Measurements from ENCODE around the gene KRT31. TPM values are rescaled to one million over a fixed set of nuclear protein-coding genes. Genes with fewer than 3 reads are reported as not detected.

The KRT31 gene
- total RNA-seq, 1 experiment from 2014 or later: not detected

GRCh38 chr17:41444186-41444585 is 46.8 kb upstream of the KRT31 start:
- H3K27me3 Mint-ChIP-seq (ENCODE audit: insufficient read depth, unreplicated experiment): no peaks in the 10 kb centered on the region
- no TSS peak for BruUV-seq (replicated peaks)
- Histone ChIP-seq H3K36me3 (ENCODE audit: control insufficient read depth, insufficient read depth, low read length) (no peaks in the 10 kb centered on the region), H3K27me3 (replicated peaks; ENCODE audit: control insufficient read depth, insufficient read depth, low read length) (no peaks in the 10 kb centered on the region), H3K9me3 (no peaks in the 10 kb centered on the region; the same call in 1 of the 2 replicates), H3K4me3 (ENCODE audit: low read depth, low read length) (no peak overlapping the region), H3K4me1 (no peaks in the 10 kb centered on the region)
- no peak for DNase-seq
- no peaks in the 10 kb centered on the region for H3K36me3 Mint-ChIP-seq (ENCODE audit: insufficient read depth, unreplicated experiment)
- H3K27ac Mint-ChIP-seq (ENCODE audit: unreplicated experiment): no peak overlapping the region
- no peaks in the 10 kb centered on the region for H3K9me3 Mint-ChIP-seq (ENCODE audit: unreplicated experiment)
- H3K4me1 Mint-ChIP-seq (ENCODE audit: low read depth, unreplicated experiment): no peaks in the 10 kb centered on the region
- ChIA-PET CTCF (interaction anchor here (1.2 kb wide), 1 partner anchor 204 kb away, joined by 3 read pairs; no protein-coding TSS in a partner anchor), POLR2A (no interaction called here)
- TF ChIP-seq, protein P1, sequence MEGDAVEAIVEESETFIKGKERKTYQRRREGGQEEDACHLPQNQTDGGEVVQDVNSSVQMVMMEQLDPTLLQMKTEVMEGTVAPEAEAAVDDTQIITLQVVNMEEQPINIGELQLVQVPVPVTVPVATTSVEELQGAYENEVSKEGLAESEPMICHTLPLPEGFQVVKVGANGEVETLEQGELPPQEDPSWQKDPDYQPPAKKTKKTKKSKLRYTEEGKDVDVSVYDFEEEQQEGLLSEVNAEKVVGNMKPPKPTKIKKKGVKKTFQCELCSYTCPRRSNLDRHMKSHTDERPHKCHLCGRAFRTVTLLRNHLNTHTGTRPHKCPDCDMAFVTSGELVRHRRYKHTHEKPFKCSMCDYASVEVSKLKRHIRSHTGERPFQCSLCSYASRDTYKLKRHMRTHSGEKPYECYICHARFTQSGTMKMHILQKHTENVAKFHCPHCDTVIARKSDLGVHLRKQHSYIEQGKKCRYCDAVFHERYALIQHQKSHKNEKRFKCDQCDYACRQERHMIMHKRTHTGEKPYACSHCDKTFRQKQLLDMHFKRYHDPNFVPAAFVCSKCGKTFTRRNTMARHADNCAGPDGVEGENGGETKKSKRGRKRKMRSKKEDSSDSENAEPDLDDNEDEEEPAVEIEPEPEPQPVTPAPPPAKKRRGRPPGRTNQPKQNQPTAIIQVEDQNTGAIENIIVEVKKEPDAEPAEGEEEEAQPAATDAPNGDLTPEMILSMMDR (IDR thresholded peaks at IDR 0.05; ENCODE audit: insufficient read depth in 1 of 2, low read depth in 1 of 2, low read length in 1 of 2, severe bottlenecking in 1 of 2, unreplicated experiment in 1 of 2): no peak
- intact Hi-C loops (cut with micrococcal nuclease; ENCODE audit: unreplicated experiment): no loop called here
- no peak overlapping the region for H3K4me3 Mint-ChIP-seq (ENCODE audit: unreplicated experiment)

- H3K9me3 ChIP-seq: no peaks in the 10 kb centered on the region; the same call in 1 of the 2 replicates
- CTCF ChIA-PET: no interaction called here
- POLR2A ChIA-PET: no interaction called here
- Mint-ChIP-seq H3K9me3 (ENCODE audit: unreplicated experiment) (no peaks in the 10 kb centered on the region), H3K27ac (ENCODE audit: unreplicated experiment) (no peak overlapping the region), H3K36me3 (ENCODE audit: insufficient read depth, unreplicated experiment) (no peaks in the 10 kb centered on the region), H3K27me3 (ENCODE audit: insufficient read depth, unreplicated experiment) (no peaks in the 10 kb centered on the region), H3K4me3 (ENCODE audit: unreplicated experiment) (no peak overlapping the region), H3K4me1 (ENCODE audit: low read depth, unreplicated experiment) (no peaks in the 10 kb centered on the region)
- no peaks in the 10 kb centered on the region for H3K4me1 ChIP-seq
- DNase-seq: no peak
- BruUV-seq (replicated peaks): no TSS peak
- H3K27me3 ChIP-seq (replicated peaks; ENCODE audit: control insufficient read depth, insufficient read depth, low read length): no peaks in the 10 kb centered on the region
- H3K36me3 ChIP-seq (ENCODE audit: control insufficient read depth, insufficient read depth, low read length): no peaks in the 10 kb centered on the region
- intact Hi-C loops (cut with micrococcal nuclease; ENCODE audit: unreplicated experiment): no loop called here
- H3K4me3 ChIP-seq (ENCODE audit: low read depth, low read length): no peak overlapping the region
- TF ChIP-seq, protein P1 (IDR thresholded peaks at IDR 0.05; ENCODE audit: insufficient read depth in 1 of 2, low read depth in 1 of 2, low read length in 1 of 2, severe bottlenecking in 1 of 2, unreplicated experiment in 1 of 2): no peak
These were observed 45.3 kb upstream of the KRT31 start for GRCh38 chr17:41442739-41443138.

GRCh38 chr17:41440531-41441033 is 43.2 kb upstream of the KRT31 start, which contains the start of gene KRT38:
Gene KRT38, minus strand, starts transcription at chr17:41440983. Its CDS starts 62 bp downstream, at chr17:41440921.
- POLR2A ChIA-PET: no interaction called here
- no peaks in the 10 kb centered on the region for H3K9me3 Mint-ChIP-seq (ENCODE audit: unreplicated experiment)

More at GRCh38 chr17:41440531-41441033, 43.2 kb upstream of the KRT31 start, which contains the start of gene KRT38:
- H3K4me1 ChIP-seq: no peaks in the 10 kb centered on the region
- Mint-ChIP-seq H3K36me3 (ENCODE audit: insufficient read depth, unreplicated experiment) (no peaks in the 10 kb centered on the region), H3K4me1 (ENCODE audit: low read depth, unreplicated experiment) (no peaks in the 10 kb centered on the region), H3K27me3 (ENCODE audit: insufficient read depth, unreplicated experiment) (peaks cover 3% of the 10 kb centered on the region), H3K27ac (ENCODE audit: unreplicated experiment) (no peak within 1 kb of the TSS), H3K4me3 (ENCODE audit: unreplicated experiment) (no peak within 1 kb of the TSS)
- TF ChIP-seq, protein P1 (IDR thresholded peaks at IDR 0.05; ENCODE audit: insufficient read depth in 1 of 2, low read depth in 1 of 2, low read length in 1 of 2, severe bottlenecking in 1 of 2, unreplicated experiment in 1 of 2): no peak
- no TSS peak for BruUV-seq (replicated peaks)
- no peaks in the 10 kb centered on the region; the same call in 1 of the 2 replicates for H3K9me3 ChIP-seq
- intact Hi-C loops (cut with micrococcal nuclease; ENCODE audit: unreplicated experiment): no loop called here
- no peaks in the 10 kb centered on the region for H3K36me3 ChIP-seq (ENCODE audit: control insufficient read depth, insufficient read depth, low read length)
- CTCF ChIA-PET: no interaction called here
- no peak within 1 kb of the TSS for H3K4me3 ChIP-seq (ENCODE audit: low read depth, low read length)
- DNase-seq: no peak
- no peaks in the 10 kb centered on the region for H3K27me3 ChIP-seq (replicated peaks; ENCODE audit: control insufficient read depth, insufficient read depth, low read length)
